Vagina (tissue), 2 donors: ENCODE measurements around the gene PHC2. TPM values are rescaled to one million over a fixed set of nuclear protein-coding genes. Genes with fewer than 3 reads are reported as not detected.

Source experiments
- DNase-seq, 2 donors: peaks; one replicate each; pipeline ENCODE4 v3.0.0-alpha.2; 2017; ENCODE audit errors: extremely low spot score in 2 of 2
- H3K27ac ChIP-seq: fragments of 200-600 bp; sonication (generic); one replicate; pipeline ENCODE4 v1.5.1; 2019
- H3K27me3 ChIP-seq: fragments of 200-600 bp; sonication (generic); one replicate; pipeline ENCODE4 v1.5.1; 2019
- H3K36me3 ChIP-seq, 2 donors: fragments of 200-600 bp; sonication (generic); one replicate each; pipeline ENCODE4 v1.5.1; 2017 to 2019
- H3K4me1 ChIP-seq: fragments of 200-600 bp; sonication (generic); one replicate; pipeline ENCODE4 v1.5.1; 2019
- H3K4me3 ChIP-seq, 2 donors: fragments of 200-600 bp; sonication (generic); 1 replicate in 1 of 2; 2 replicates in 1 of 2; pipeline ENCODE4 v1.5.1; 2016 to 2019
- H3K9me3 ChIP-seq: fragments of 200-600 bp; sonication (generic); one replicate; pipeline ENCODE4 v1.5.1; 2019
- CTCF ChIP-seq, 3 experiments: fragments of 450-650 bp in 2 of 3; fragments of 200-600 bp in 1 of 3; sonication (generic) in 1 of 3; IDR thresholded peaks; one replicate each; pipeline ENCODE4 v1.5.1; 2017 to 2019; ENCODE audit warnings: antibody characterized with exemption in 3 of 3, mild to moderate bottlenecking in 2 of 3, moderate library complexity in 2 of 3
- POLR2A ChIP-seq, 2 donors: fragments of 450-650 bp; IDR thresholded peaks; one replicate each; pipeline ENCODE4 v1.6.1; 2017; ENCODE audit warnings: antibody characterized with exemption in 2 of 2, mild to moderate bottlenecking in 2 of 2, moderate library complexity in 2 of 2
- POLR2AphosphoS5 ChIP-seq, 2 donors: sonication (generic); formaldehyde crosslinking; IDR thresholded peaks; one replicate each; pipeline ENCODE4 v1.9.0; 2017; ENCODE audit warnings: antibody characterized with exemption in 2 of 2, mild to moderate bottlenecking in 2 of 2, low read depth in 1 of 2; ENCODE audit not compliant: insufficient read depth in 1 of 2
- intact Hi-C: fragments of 100-400 bp; cut with DNase I; formaldehyde crosslinking; loops from one replicate; pipeline ENCODE4 v1.15.1; 2023
- total RNA-seq: library from RNA; depleted of rRNA; stranded (reverse); fragments of >200 nt; gene quantifications from one replicate; pipeline ENCODE4 v1.2.3, GENCODE V29; 2016

The PHC2 gene
- total RNA-seq, 1 donor from 2014 or later: 97.2 TPM

GRCh38 chr1:33424610-33425009 is 6.3 kb downstream of the PHC2 start:
- no peaks in the 10 kb centered on the region for H3K27me3 ChIP-seq
- no peak for TF ChIP-seq POLR2A (IDR thresholded peaks at IDR 0.05)
- no peak for TF ChIP-seq CTCF (IDR thresholded peaks at IDR 0.05)
- TF ChIP-seq POLR2AphosphoS5 (IDR thresholded peaks at IDR 0.05; ENCODE audit: insufficient read depth in 1 of 2, low read depth in 1 of 2): no peak
- no peak for DNase-seq
- H3K27ac ChIP-seq: no peak overlapping the region
- peaks cover 5% of the 10 kb centered on the region for H3K4me1 ChIP-seq
- no peaks in the 10 kb centered on the region for H3K36me3 ChIP-seq
- H3K9me3 ChIP-seq: no peaks in the 10 kb centered on the region
- no peak overlapping the region for H3K4me3 ChIP-seq
- intact Hi-C loops: no loop called here

- intact Hi-C loops: no loop called here
- Histone ChIP-seq H3K4me3 (no peak overlapping the region), H3K9me3 (no peaks in the 10 kb centered on the region), H3K4me1 (peaks cover 1% of the 10 kb centered on the region), H3K27ac (no peak overlapping the region), H3K36me3 (no peaks in the 10 kb centered on the region), H3K27me3 (no peaks in the 10 kb centered on the region)
- TF ChIP-seq CTCF (IDR thresholded peaks at IDR 0.05) (no peak), POLR2A (IDR thresholded peaks at IDR 0.05) (no peak), POLR2AphosphoS5 (IDR thresholded peaks at IDR 0.05; ENCODE audit: insufficient read depth in 1 of 2, low read depth in 1 of 2) (no peak)
- DNase-seq: no peak
Observed at GRCh38 chr1:33424205-33424604, 6.7 kb downstream of the PHC2 start.

- intact Hi-C loops: no loop called here
- Histone ChIP-seq H3K9me3 (peaks cover under 1% of the 10 kb centered on the region), H3K4me1 (no peaks in the 10 kb centered on the region), H3K36me3 (no peaks in the 10 kb centered on the region), H3K27me3 (no peaks in the 10 kb centered on the region), H3K4me3 (no peak overlapping the region), H3K27ac (no peak overlapping the region)
- TF ChIP-seq POLR2A (IDR thresholded peaks at IDR 0.05) (no peak), POLR2AphosphoS5 (IDR thresholded peaks at IDR 0.05; ENCODE audit: insufficient read depth in 1 of 2, low read depth in 1 of 2) (no peak), CTCF (IDR thresholded peaks at IDR 0.05) (no peak)
- no peak for DNase-seq
Observed at GRCh38 chr1:33420870-33421775, 9.8 kb downstream of the PHC2 start.

GRCh38 chr1:33418811-33419210 is 12.1 kb downstream of the PHC2 start:
- no peak overlapping the region for H3K4me3 ChIP-seq
- peaks cover 8% of the 10 kb centered on the region for H3K9me3 ChIP-seq
- H3K27ac ChIP-seq: no peak overlapping the region
- DNase-seq: no peak
- TF ChIP-seq POLR2A (IDR thresholded peaks at IDR 0.05): no peak
- no peak for TF ChIP-seq POLR2AphosphoS5 (IDR thresholded peaks at IDR 0.05; ENCODE audit: insufficient read depth in 1 of 2, low read depth in 1 of 2)
- no peak for TF ChIP-seq CTCF (IDR thresholded peaks at IDR 0.05)
- H3K36me3 ChIP-seq: no peaks in the 10 kb centered on the region
- H3K4me1 ChIP-seq: no peaks in the 10 kb centered on the region
- no peaks in the 10 kb centered on the region for H3K27me3 ChIP-seq
- intact Hi-C loops: no loop called here

- Histone ChIP-seq H3K27me3 (no peaks in the 10 kb centered on the region), H3K27ac (no peak overlapping the region), H3K4me3 (no peak overlapping the region), H3K36me3 (no peaks in the 10 kb centered on the region), H3K4me1 (peaks cover 10% of the 10 kb centered on the region), H3K9me3 (peaks cover 8% of the 10 kb centered on the region)
- no peak for TF ChIP-seq CTCF (IDR thresholded peaks at IDR 0.05)
- no peak for TF ChIP-seq POLR2A (IDR thresholded peaks at IDR 0.05)
- intact Hi-C loops: no loop called here
- no peak for DNase-seq
Observed at GRCh38 chr1:33414879-33415278, 16.0 kb downstream of the PHC2 start.
